Measurements from ENCODE around the gene RAP1B.
"Not testable (repeated sequence)": the region's sequence is repeated elsewhere in the genome, so short reads cannot be mapped to it uniquely, and the experiment has no call there.

RAP1B gene

GRCh38 chr12:68674376-68674775, 63.7 kb downstream of the RAP1B start:
- H3K4me3 Mint-ChIP-seq, result no peak overlapping the region
- H3K4me1 Mint-ChIP-seq, result peaks cover 63% of the 10 kb centered on the region
- peak overlapping the region; percentile 88 for H3K27ac Mint-ChIP-seq

DNA sequence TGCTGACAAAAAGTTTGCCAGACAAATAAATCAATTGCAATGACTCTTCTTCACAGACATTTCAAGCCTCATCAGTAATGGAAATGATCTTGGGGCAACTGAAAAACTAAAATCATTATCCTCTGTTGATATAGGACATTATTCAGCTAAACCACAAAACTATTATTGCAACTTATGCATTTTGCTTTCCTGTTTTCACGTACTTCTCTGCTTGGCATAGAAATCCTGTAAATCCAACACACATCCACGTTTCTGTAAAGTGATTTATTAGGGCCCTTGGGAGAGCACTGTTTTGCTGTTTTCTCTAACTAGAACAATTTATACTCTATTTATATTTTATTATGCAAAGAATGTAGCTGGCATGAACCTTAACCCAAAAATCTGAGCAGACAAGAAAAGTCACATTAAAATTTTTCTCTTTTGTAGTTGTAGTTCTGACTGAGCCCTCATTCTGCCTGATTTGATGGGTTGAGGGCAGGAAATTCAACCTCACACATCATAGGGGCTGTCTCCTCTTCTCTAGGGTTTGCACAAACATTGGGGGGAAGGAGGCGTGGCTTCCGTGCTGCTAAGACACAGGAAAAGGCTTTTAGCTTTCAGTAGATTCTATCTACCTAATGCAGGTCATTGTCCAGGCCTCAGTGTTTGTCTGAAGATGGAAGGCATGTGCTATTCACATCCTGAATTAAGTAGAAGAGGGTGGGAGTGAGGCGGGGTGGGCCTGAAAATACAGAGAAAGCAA, 64.6 kb downstream of the RAP1B start:
- Mint-ChIP-seq H3K4me3 (peak overlapping the region; percentile 35), H3K9me3 (no peaks in the 10 kb centered on the region), H3K4me1 (peaks cover 65% of the 10 kb centered on the region), H3K27ac (peak overlapping the region; percentile 88), H3K27me3 (no peaks in the 10 kb centered on the region), H3K36me3 (peaks cover 12% of the 10 kb centered on the region)
- CTCF ChIA-PET, result no interaction called here
- peak; percentile 89 for DNase-seq

More at GRCh38 chr12:68674376-68674775, 63.7 kb downstream of the RAP1B start:
- Mint-ChIP-seq H3K27me3 (no peaks in the 10 kb centered on the region), H3K9me3 (no peaks in the 10 kb centered on the region), H3K36me3 (peaks cover 9% of the 10 kb centered on the region)
- DNase-seq, result no peak
- CTCF ChIA-PET, result no interaction called here

DNA sequence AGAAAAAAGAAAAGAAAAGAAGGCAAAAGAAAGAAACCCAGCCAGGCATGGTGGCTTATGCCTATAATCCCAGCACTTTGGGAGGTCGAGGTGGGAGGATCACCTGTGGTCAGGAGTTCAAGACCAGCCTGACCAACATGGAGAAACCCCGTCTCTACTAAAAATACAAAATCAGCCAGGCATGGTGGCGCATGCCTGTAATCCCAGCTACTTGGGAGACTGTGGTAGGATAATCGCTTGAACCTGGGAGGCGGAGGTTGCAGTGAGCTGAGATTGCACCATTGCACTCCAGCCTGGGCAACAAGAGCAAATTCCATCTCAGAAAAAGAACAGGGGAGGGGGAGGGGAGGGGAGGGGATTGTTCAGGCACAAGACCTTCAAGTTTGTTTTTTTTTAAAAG, 66.2 kb downstream of the RAP1B start:
- DNase-seq, H3K36me3 Mint-ChIP-seq, H3K9me3 Mint-ChIP-seq, H3K4me3 Mint-ChIP-seq, H3K27me3 Mint-ChIP-seq, CTCF ChIA-PET, H3K27ac Mint-ChIP-seq: not testable (repeated sequence)
- peaks cover 62% of the 10 kb centered on the region for H3K4me1 Mint-ChIP-seq

DNA sequence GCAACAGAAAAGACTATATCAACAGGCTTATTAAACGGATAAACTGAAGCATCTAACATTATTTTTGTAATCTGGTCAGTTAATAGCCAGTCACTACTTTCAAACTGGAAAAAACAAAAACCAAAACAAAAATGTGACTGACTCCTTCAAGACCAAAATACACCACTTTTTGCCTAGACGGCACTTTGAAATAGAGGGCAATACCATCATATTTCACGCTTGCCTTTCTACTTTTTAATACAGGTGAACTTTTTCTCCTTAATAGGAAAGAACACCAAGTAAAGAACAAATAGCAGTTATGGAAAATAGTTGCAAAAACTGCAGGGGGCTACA, 75.5 kb downstream of the RAP1B start:
- H3K9me3 Mint-ChIP-seq, result no peaks in the 10 kb centered on the region
- H3K27ac Mint-ChIP-seq, result peak overlapping the region; percentile 96
- CTCF ChIA-PET, result no interaction called here
- H3K4me1 Mint-ChIP-seq, result peaks cover 41% of the 10 kb centered on the region
- H3K36me3 Mint-ChIP-seq, result peaks cover 20% of the 10 kb centered on the region
- no peak for DNase-seq
- peak overlapping the region; percentile 93 for H3K4me3 Mint-ChIP-seq
- no peaks in the 10 kb centered on the region for H3K27me3 Mint-ChIP-seq

DNA sequence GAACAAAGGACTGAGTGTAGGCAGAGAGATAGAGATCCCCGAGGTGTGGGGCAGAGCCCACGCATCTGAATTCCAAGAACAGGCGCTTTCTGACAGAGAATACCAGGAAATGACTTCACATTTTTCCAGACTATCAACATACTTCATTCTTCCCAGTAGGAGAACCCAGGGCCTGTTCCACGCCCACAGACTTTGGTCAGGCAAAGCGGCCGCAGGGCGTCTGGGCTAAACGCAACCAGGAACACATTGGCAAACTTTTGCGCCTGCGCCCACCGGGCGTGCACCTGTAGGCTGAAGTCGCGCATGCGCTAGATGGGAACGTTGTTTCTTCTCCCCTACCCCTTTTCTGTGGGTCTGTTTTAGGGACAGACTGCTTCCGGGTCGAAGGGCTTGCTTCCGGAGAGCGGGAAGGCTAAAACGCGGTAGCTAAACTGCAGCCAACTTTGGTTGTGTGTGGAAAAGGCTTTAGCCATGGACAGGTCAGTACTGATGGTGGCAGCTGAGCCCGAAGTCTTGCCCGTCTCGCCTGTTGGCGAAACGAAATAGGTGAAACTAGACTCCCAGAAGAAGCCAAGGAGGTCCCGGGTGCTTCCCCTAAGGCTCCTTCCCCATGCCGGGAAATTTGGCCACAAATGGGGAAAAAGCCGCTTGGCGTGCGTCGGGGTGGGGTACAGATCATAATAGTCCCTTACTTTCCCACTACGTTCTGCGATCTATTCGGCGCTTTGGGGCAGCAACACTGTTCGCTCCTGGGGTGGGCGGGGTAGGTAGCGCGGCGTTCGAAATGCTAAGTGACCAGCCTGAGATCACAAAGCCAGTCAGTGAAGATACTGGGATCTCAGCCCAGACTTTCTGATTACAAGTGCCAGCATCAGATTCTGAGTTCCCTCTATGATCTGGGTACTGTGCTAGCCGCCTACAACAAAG, 76.2 kb downstream of the RAP1B start, which contains the start of gene NUP107:
Gene NUP107, plus strand, starts transcription at position 384 of the 927 bp plus-strand sequence. Its CDS starts 88 bp downstream, at position 472.
- CTCF ChIA-PET, result interaction anchor here (0.9 to 1.3 kb wide), 3 partner anchors 11 to 646 kb away, joined by 3 to 4 read pairs (median 4); no protein-coding TSS in a partner anchor

GRCh38 chr12:68695454-68695853, 84.8 kb downstream of the RAP1B start:
- no peak overlapping the region for H3K27ac Mint-ChIP-seq

More for the DNA sequence above, 76.2 kb downstream of the RAP1B start, which contains the start of gene NUP107:
- Mint-ChIP-seq H3K27me3 (no peaks in the 10 kb centered on the region), H3K27ac (peak within 1 kb of the TSS; percentile 96), H3K36me3 (peaks cover 22% of the 10 kb centered on the region), H3K9me3 (no peaks in the 10 kb centered on the region), H3K4me1 (peaks cover 41% of the 10 kb centered on the region), H3K4me3 (peak within 1 kb of the TSS; percentile 93)
- peak; percentile 98 for DNase-seq

GRCh38 chr12:68699486-68699885, 88.8 kb downstream of the RAP1B start:
- peaks cover 42% of the 10 kb centered on the region for H3K36me3 Mint-ChIP-seq
- CTCF ChIA-PET, result no interaction called here
- no peak overlapping the region for H3K4me3 Mint-ChIP-seq

More at GRCh38 chr12:68695454-68695853, 84.8 kb downstream of the RAP1B start:
- Mint-ChIP-seq H3K4me3 (no peak overlapping the region), H3K4me1 (peaks cover 4% of the 10 kb centered on the region), H3K9me3 (no peaks in the 10 kb centered on the region), H3K27me3 (no peaks in the 10 kb centered on the region), H3K36me3 (peaks cover 55% of the 10 kb centered on the region)
- CTCF ChIA-PET, result no interaction called here
- no peak for DNase-seq

More at GRCh38 chr12:68699486-68699885, 88.8 kb downstream of the RAP1B start:
- Mint-ChIP-seq H3K4me1 (no peaks in the 10 kb centered on the region), H3K27ac (no peak overlapping the region), H3K27me3 (no peaks in the 10 kb centered on the region), H3K9me3 (no peaks in the 10 kb centered on the region)
- no peak for DNase-seq
